GM06990 (cell line): ENCODE data around the gene AFAP1L2.

ENCODE experiments used
- DNase-seq: peaks from one replicate; pipeline ENCODE4 v3.0.0-alpha.2; 2011; ENCODE audit not compliant: insufficient read length; ENCODE audit errors: extremely low read depth
- H3K27me3 ChIP-seq: replicated peaks from 2 replicates; pipeline ENCODE4 v1.6.0; 2011; ENCODE audit warnings: low read length; ENCODE audit not compliant: control insufficient read depth, insufficient read depth
- H3K36me3 ChIP-seq: 2 replicates; pipeline ENCODE4 v1.5.1; 2011; ENCODE audit warnings: low read length; ENCODE audit not compliant: control insufficient read depth, insufficient read depth
- H3K4me3 ChIP-seq: replicated peaks from 2 replicates; pipeline ENCODE4 v1.5.1; 2011; ENCODE audit warnings: low read depth, mild to moderate bottlenecking, control low read depth, low read length
- TF ChIP-seq, protein P1 (sequence below): IDR thresholded peaks from 2 replicates; pipeline ENCODE4 v1.5.1; 2011; ENCODE audit warnings: low read length, control low read depth, mild to moderate bottlenecking, inconsistent platforms; ENCODE audit not compliant: insufficient read depth, poor library complexity, severe bottlenecking

Gene AFAP1L2

DNA sequence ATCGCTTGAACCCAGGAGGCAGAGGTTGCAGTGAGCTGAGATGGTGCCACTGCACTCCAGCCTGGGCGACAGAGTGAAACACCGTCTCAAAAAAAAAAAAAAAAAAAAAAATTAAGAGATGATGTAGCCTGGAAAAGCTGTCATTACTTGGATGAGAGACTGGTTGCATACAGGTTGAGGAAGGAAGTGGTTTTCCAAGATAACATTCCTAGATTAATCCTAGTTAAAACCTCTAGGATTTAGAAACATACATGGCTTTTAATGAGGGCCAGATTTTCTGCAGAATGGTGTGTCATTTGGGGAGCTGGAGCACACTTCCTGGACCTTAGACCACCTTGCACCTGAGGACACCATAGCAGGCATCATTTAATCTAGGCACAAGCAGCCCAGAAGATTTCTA lies 147.5 kb downstream of the AFAP1L2 start:
- Histone ChIP-seq H3K36me3 (no peaks in the 10 kb centered on the region), H3K4me3 (no peak overlapping the region), H3K27me3 (no peaks in the 10 kb centered on the region; the same call in 1 of the 2 replicates)
- TF ChIP-seq, protein P1, sequence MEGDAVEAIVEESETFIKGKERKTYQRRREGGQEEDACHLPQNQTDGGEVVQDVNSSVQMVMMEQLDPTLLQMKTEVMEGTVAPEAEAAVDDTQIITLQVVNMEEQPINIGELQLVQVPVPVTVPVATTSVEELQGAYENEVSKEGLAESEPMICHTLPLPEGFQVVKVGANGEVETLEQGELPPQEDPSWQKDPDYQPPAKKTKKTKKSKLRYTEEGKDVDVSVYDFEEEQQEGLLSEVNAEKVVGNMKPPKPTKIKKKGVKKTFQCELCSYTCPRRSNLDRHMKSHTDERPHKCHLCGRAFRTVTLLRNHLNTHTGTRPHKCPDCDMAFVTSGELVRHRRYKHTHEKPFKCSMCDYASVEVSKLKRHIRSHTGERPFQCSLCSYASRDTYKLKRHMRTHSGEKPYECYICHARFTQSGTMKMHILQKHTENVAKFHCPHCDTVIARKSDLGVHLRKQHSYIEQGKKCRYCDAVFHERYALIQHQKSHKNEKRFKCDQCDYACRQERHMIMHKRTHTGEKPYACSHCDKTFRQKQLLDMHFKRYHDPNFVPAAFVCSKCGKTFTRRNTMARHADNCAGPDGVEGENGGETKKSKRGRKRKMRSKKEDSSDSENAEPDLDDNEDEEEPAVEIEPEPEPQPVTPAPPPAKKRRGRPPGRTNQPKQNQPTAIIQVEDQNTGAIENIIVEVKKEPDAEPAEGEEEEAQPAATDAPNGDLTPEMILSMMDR = no peak
- DNase-seq = no peak

DNA sequence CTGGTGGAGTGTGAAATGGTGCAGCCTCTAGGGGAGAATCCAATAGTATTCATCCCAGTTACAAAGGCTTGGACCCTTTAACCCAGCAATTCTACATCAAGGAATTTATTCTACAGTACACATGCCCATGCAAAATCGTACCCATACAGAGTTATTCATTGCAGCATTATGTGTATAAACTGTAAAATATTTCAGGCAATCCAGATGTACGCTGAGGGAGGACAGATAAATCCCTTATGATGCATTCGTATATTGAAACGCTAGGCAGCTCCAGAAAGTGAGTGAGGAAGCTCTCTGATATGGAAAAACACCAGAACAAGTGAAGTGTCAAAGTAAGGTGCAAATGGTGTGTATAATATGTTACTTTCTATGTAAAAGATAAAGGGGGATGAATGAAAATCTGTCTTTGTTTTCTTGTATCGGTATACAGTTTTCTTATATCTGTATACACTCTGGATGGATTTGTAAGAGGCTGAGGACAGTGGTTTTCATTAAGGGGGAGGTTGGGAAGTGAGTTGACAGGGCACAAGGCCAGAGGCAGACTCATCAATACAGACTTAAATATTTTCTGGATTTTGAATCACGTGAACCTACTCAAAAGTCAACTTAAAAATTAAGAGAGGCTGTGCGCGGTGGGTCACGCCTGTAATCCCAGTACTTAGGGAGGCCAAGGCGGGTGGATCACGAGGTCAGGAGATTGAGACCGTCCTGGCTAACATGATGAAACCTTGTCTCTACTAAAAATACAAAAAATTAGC lies 148.1 kb downstream of the AFAP1L2 start:
- H3K36me3 ChIP-seq = no peaks in the 10 kb centered on the region
- no peaks in the 10 kb centered on the region; the same call in 1 of the 2 replicates for H3K27me3 ChIP-seq
- TF ChIP-seq, protein P1 = no peak
- DNase-seq = no peak
- H3K4me3 ChIP-seq = no peak overlapping the region

GRCh38 chr10:114255227-114255626 lies 149.1 kb downstream of the AFAP1L2 start:
- Histone ChIP-seq H3K4me3 (no peak overlapping the region), H3K36me3 (no peaks in the 10 kb centered on the region), H3K27me3 (no peaks in the 10 kb centered on the region; the same call in 1 of the 2 replicates)
- no peak for DNase-seq
- TF ChIP-seq, protein P1 = no peak

DNA sequence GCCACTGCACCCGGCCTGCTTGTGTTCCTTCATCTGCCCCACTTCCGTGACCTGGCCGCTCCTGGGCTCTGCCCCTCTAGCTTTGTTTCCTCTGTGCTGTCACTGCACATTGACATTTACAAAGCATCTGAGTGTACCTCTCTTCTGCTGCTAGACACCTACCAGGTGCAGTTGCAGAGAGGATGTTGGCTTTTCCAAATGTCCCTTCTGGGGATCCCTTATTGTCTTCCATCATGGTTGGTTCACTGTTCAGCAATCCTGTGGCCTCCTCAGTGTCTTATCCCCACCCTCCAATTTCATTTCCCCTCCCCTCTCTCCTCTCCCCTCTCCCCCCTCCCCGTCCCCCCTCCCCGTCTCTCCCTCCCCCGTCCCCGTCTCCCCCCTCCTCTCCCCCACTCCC lies 151.4 kb downstream of the AFAP1L2 start:
- no peak for DNase-seq
- no peaks in the 10 kb centered on the region for H3K36me3 ChIP-seq
- TF ChIP-seq, protein P1 = no peak
- no peaks in the 10 kb centered on the region; the same call in 1 of the 2 replicates for H3K27me3 ChIP-seq
- no peak overlapping the region for H3K4me3 ChIP-seq

DNA sequence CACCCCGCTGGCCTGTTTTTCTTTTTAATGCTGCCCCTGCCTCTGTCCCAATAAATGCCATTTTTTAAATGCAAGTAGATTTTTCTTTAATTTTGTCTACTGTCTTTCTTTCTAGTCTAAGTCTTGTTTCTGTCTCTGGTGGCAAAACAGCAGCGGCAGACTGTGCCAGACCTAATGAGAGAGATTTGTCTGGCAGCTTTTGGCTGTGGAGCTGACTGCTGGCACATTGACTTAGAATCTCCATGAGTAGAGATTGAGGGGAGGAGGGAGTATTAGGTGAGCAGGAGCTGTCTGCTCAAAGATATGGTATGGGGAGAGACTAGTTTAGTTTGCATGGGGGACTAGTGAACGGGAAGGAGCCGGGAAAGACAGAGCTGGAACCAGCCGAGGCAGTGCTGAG lies 152.2 kb downstream of the AFAP1L2 start:
- no peaks in the 10 kb centered on the region; the same call in 1 of the 2 replicates for H3K27me3 ChIP-seq
- H3K36me3 ChIP-seq = no peaks in the 10 kb centered on the region
- H3K4me3 ChIP-seq = no peak overlapping the region
- TF ChIP-seq, protein P1 = no peak
- no peak for DNase-seq
